Measurements from ENCODE around the gene LIN54.
"Not testable (repeated sequence)": the region's sequence is repeated elsewhere in the genome, so short reads cannot be mapped to it uniquely, and the experiment has no call there.

Gene LIN54

GRCh38 chr4:83010522-83011318 lies at the start of gene LIN54:
LIN54 (minus strand) TSS chr4:83010823; CDS start chr4:82984844, 25,979 bp downstream.
- peak; percentile 78 to 80 for DNase-seq (ENCODE audit: low read depth in 1 of 2, low spot score in 1 of 2)

GRCh38 chr4:83054928-83055327 lies 44.3 kb upstream of the LIN54 start:
- DNase-seq (ENCODE audit: low read depth in 1 of 2, low spot score in 1 of 2) = no peak

GRCh38 chr4:83048781-83049180 lies 38.2 kb upstream of the LIN54 start:
- not testable (repeated sequence) for DNase-seq (ENCODE audit: low read depth in 1 of 2, low spot score in 1 of 2)

GRCh38 chr4:83046693-83047473 lies 36.3 kb upstream of the LIN54 start:
- DNase-seq (ENCODE audit: low read depth in 1 of 2, low spot score in 1 of 2) = no peak

- DNase-seq (ENCODE audit: low read depth in 1 of 2, low spot score in 1 of 2) = no peak
These were observed 33.3 kb upstream of the LIN54 start for GRCh38 chr4:83043801-83044407.

GRCh38 chr4:83043157-83043556 lies 32.5 kb upstream of the LIN54 start:
- DNase-seq (ENCODE audit: low read depth in 1 of 2, low spot score in 1 of 2) = not testable (repeated sequence)

- no peak for DNase-seq (ENCODE audit: low read depth in 1 of 2, low spot score in 1 of 2)
These were observed 29.6 kb upstream of the LIN54 start for GRCh38 chr4:83040269-83040668.

GRCh38 chr4:83036991-83037665 lies 26.5 kb upstream of the LIN54 start:
- DNase-seq (ENCODE audit: low read depth in 1 of 2, low spot score in 1 of 2) = no peak

GRCh38 chr4:83034630-83035494 lies 24.2 kb upstream of the LIN54 start, which contains the start of gene COPS4:
COPS4 (plus strand) TSS chr4:83035183; CDS start chr4:83035225, 42 bp downstream.
- DNase-seq (ENCODE audit: low read depth in 1 of 2, low spot score in 1 of 2) = peak; percentile 84 to 91

GRCh38 chr4:83029688-83030087 lies 19.1 kb upstream of the LIN54 start:
- no peak for DNase-seq (ENCODE audit: low read depth in 1 of 2, low spot score in 1 of 2)

- DNase-seq (ENCODE audit: low read depth in 1 of 2, low spot score in 1 of 2) = no peak
These were observed 18.4 kb upstream of the LIN54 start for GRCh38 chr4:83028976-83029375.

GRCh38 chr4:83025563-83025962 lies 14.9 kb upstream of the LIN54 start:
- DNase-seq (ENCODE audit: low read depth in 1 of 2, low spot score in 1 of 2) = no peak

- no peak for DNase-seq (ENCODE audit: low read depth in 1 of 2, low spot score in 1 of 2)
These were observed 13.6 kb upstream of the LIN54 start for GRCh38 chr4:83024233-83024632.

- DNase-seq (ENCODE audit: low read depth in 1 of 2, low spot score in 1 of 2) = not testable (repeated sequence)
These were observed 13.0 kb upstream of the LIN54 start for GRCh38 chr4:83023599-83023998.

GRCh38 chr4:83022724-83023450 lies 12.3 kb upstream of the LIN54 start:
- no peak for DNase-seq (ENCODE audit: low read depth in 1 of 2, low spot score in 1 of 2)

- no peak for DNase-seq (ENCODE audit: low read depth in 1 of 2, low spot score in 1 of 2)
These were observed 9.3 kb upstream of the LIN54 start for GRCh38 chr4:83019794-83020494.

GRCh38 chr4:83013902-83014301 lies 3.3 kb upstream of the LIN54 start:
- DNase-seq (ENCODE audit: low read depth in 1 of 2, low spot score in 1 of 2) = no peak

GRCh38 chr4:83013420-83013867 lies 2.8 kb upstream of the LIN54 start:
- no peak for DNase-seq (ENCODE audit: low read depth in 1 of 2, low spot score in 1 of 2)

Measured in activated T-helper 1 cell treated with anti-CD3 and anti-CD28 coated beads, Interleukin-2, amount 50 U/mL, for 16 hours (primary cell).